IMR-90 (cell line): ENCODE measurements around the gene RIC3. TPM values are rescaled to one million over a fixed set of nuclear protein-coding genes. Genes with fewer than 3 reads are reported as not detected.

Experiments
- ATAC-seq: fragments of 200-7000 bp; cut with Tn5 transposase; 2 replicates; pipeline ENCODE4 v1.9.1; 2020; ENCODE audit warnings: low read depth, mild to moderate bottlenecking, moderate library complexity
- BruUV-seq: library from RNA; stranded (reverse); fragments of 400-500 nt; replicated peaks from 2 replicates; lab custom pipeline; 2021; lab: Mats Ljungman, UMichigan
- CTCF ChIA-PET: fragments of 300-600 bp; formaldehyde crosslinking; extraction: SDS; loops from one replicate; lab custom pipeline; 2021; ENCODE audit warnings: antibody characterized with exemption; lab: Yijun Ruan, JAX
- POLR2A ChIA-PET: fragments of 300-600 bp; sonication (Branson Sonifier 250); formaldehyde crosslinking; loops from one replicate; lab custom pipeline; 2022; ENCODE audit warnings: antibody characterized with exemption; ENCODE audit not compliant: unreplicated experiment; lab: Charles Lee
- DNase-seq: peaks from one replicate; pipeline ENCODE4 v3.0.0; 2013
- H2AFZ ChIP-seq: replicated peaks from 2 replicates; pipeline ENCODE3; 2013; ENCODE audit warnings: low read length, mild to moderate bottlenecking; ENCODE audit not compliant: poor library complexity
- H2AK5ac ChIP-seq: 2 replicates; pipeline ENCODE4 v1.6.1; 2013; ENCODE audit warnings: low read depth, low read length, inconsistent platforms
- H2AK9ac ChIP-seq: replicated peaks from 2 replicates; pipeline ENCODE3; 2013; ENCODE audit warnings: mild to moderate bottlenecking, low read depth, low read length, moderate library complexity; ENCODE audit not compliant: poor library complexity
- H2BK120ac ChIP-seq: 2 replicates; pipeline ENCODE4 v1.6.1; 2013; ENCODE audit warnings: low read depth, low read length, inconsistent platforms
- H2BK15ac ChIP-seq: 3 replicates; pipeline ENCODE4 v1.6.1; 2013; ENCODE audit warnings: low read depth, low read length, inconsistent platforms
- H2BK20ac ChIP-seq: 2 replicates; pipeline ENCODE4 v1.6.1; 2013; ENCODE audit warnings: low read depth, mild to moderate bottlenecking, inconsistent platforms, low read length, moderate library complexity
- H2BK5ac ChIP-seq: 2 replicates; pipeline ENCODE4 v1.6.1; 2013; ENCODE audit warnings: mild to moderate bottlenecking, low read depth, low read length, inconsistent platforms; ENCODE audit not compliant: poor library complexity, severe bottlenecking
- H3K14ac ChIP-seq: replicated peaks from 2 replicates; pipeline ENCODE4 v1.6.1; 2013; ENCODE audit warnings: low read depth, low read length, inconsistent platforms
- H3K18ac ChIP-seq: 2 replicates; pipeline ENCODE4 v1.6.1; 2013; ENCODE audit warnings: low read depth, low read length, control low read depth
- H3K23ac ChIP-seq: 2 replicates; pipeline ENCODE4 v1.6.1; 2013; ENCODE audit warnings: low read depth, low read length, inconsistent platforms
- H3K27ac ChIP-seq: 2 replicates; pipeline ENCODE4 v1.5.1; 2013; ENCODE audit warnings: mild to moderate bottlenecking, control low read depth, low read length; ENCODE audit not compliant: insufficient read depth
- H3K27me3 ChIP-seq: 2 replicates; pipeline ENCODE4 v1.6.1; 2013; ENCODE audit warnings: low read length; ENCODE audit not compliant: control insufficient read depth, insufficient read depth
- H3K36me3 ChIP-seq: 2 replicates; pipeline ENCODE4 v1.6.1; 2013; ENCODE audit warnings: low read length, mixed read lengths; ENCODE audit not compliant: control insufficient read depth, insufficient read depth
- H3K4ac ChIP-seq: 2 replicates; pipeline ENCODE4 v1.6.1; 2013; ENCODE audit warnings: low read depth, low read length, inconsistent platforms
- H3K4me1 ChIP-seq: 2 replicates; pipeline ENCODE4 v1.6.1; 2013; ENCODE audit warnings: low read length, mixed read lengths; ENCODE audit not compliant: control insufficient read depth, insufficient read depth
- H3K4me2 ChIP-seq: 2 replicates; pipeline ENCODE4 v1.6.1; 2013; ENCODE audit warnings: low read depth, mild to moderate bottlenecking, control low read depth, low read length, moderate library complexity
- H3K4me3 ChIP-seq: 2 replicates; pipeline ENCODE4 v1.5.1; 2013; ENCODE audit warnings: low read depth, mild to moderate bottlenecking, control low read depth, low read length, moderate library complexity; ENCODE audit not compliant: insufficient read depth
- H3K56ac ChIP-seq: 2 replicates; pipeline ENCODE4 v1.6.1; 2013; ENCODE audit warnings: low read length, inconsistent platforms; ENCODE audit not compliant: insufficient read depth; ENCODE audit errors: extremely low read depth
- H3K79me1 ChIP-seq, 2 experiments: 2 replicates each; pipeline ENCODE4 v1.6.1; 2013; ENCODE audit warnings: low read length in 2 of 2, inconsistent platforms in 1 of 2, low read depth in 1 of 2
- H3K9ac ChIP-seq: 2 replicates; pipeline ENCODE4 v1.6.1; 2013; ENCODE audit warnings: low read depth, low read length, control low read depth
- H3K9me1 ChIP-seq: 2 replicates; pipeline ENCODE4 v1.6.1; 2013; ENCODE audit warnings: low read length, inconsistent platforms; ENCODE audit not compliant: insufficient read depth
- H3K9me3 ChIP-seq: 2 replicates; pipeline ENCODE4 v1.6.1; 2013; ENCODE audit warnings: low read length; ENCODE audit not compliant: control insufficient read depth, insufficient read depth
- H4K20me1 ChIP-seq: 2 replicates; pipeline ENCODE4 v1.6.1; 2013; ENCODE audit warnings: low read length, inconsistent platforms; ENCODE audit not compliant: insufficient read depth
- H4K5ac ChIP-seq: 2 replicates; pipeline ENCODE4 v1.6.1; 2013; ENCODE audit warnings: mild to moderate bottlenecking, low read depth, low read length, control low read depth
- H4K8ac ChIP-seq, 2 experiments: 2 replicates each; pipeline ENCODE4 v1.6.1; 2013; ENCODE audit warnings: low read depth in 2 of 2, low read length in 2 of 2, control low read depth in 1 of 2, inconsistent platforms in 1 of 2
- H4K91ac ChIP-seq: 2 replicates; pipeline ENCODE4 v1.6.1; 2013; ENCODE audit warnings: low read depth, low read length, inconsistent platforms; ENCODE audit not compliant: insufficient read depth
- BHLHE40 ChIP-seq: fragments of 150-350 bp; IDR thresholded peaks from 2 replicates; pipeline ENCODE4 v1.6.1; 2016; ENCODE audit warnings: mild to moderate bottlenecking, low read depth, low read length
- CEBPB ChIP-seq: IDR thresholded peaks from 2 replicates; pipeline ENCODE4 v1.6.1; 2012; ENCODE audit warnings: low read depth, low read length, improper control_type of control experiment
- CHD1 ChIP-seq: IDR thresholded peaks from 2 replicates; pipeline ENCODE4 v1.6.1; 2012; ENCODE audit warnings: low read depth, low read length, improper control_type of control experiment
- CTCF ChIP-seq: conservative IDR thresholded peaks from 2 replicates; pipeline ENCODE4 v1.5.1; 2012; ENCODE audit warnings: mild to moderate bottlenecking, low read depth, low read length, improper control_type of control experiment
- FOS ChIP-seq: fragments of 150-350 bp; IDR thresholded peaks from 2 replicates; pipeline ENCODE4 v1.6.1; 2016; ENCODE audit warnings: low read depth, low read length
- MAZ ChIP-seq: IDR thresholded peaks from 2 replicates; pipeline ENCODE4 v1.6.1; 2012; ENCODE audit warnings: low read depth, mild to moderate bottlenecking, low read length, improper control_type of control experiment, moderate library complexity, borderline replicate concordance
- MXI1 ChIP-seq: IDR thresholded peaks from 2 replicates; pipeline ENCODE4 v1.6.1; 2012; ENCODE audit warnings: low read depth, mild to moderate bottlenecking, low read length, moderate library complexity, borderline replicate concordance
- POLR2A ChIP-seq: IDR thresholded peaks from 2 replicates; pipeline ENCODE4 v1.6.1; 2012; ENCODE audit warnings: mild to moderate bottlenecking, low read depth, low read length
- RAD21 ChIP-seq: IDR thresholded peaks from 2 replicates; pipeline ENCODE4 v1.6.1; 2012; ENCODE audit warnings: low read length, improper control_type of control experiment
- RCOR1 ChIP-seq: IDR thresholded peaks from 2 replicates; pipeline ENCODE4 v1.6.1; 2012; ENCODE audit warnings: mild to moderate bottlenecking, low read length, improper control_type of control experiment; ENCODE audit not compliant: insufficient replicate concordance
- SMC3 ChIP-seq: fragments of 150-350 bp; IDR thresholded peaks from 2 replicates; pipeline ENCODE4 v1.6.1; 2016; ENCODE audit warnings: low read depth, mild to moderate bottlenecking, antibody characterized with exemption, low read length, moderate library complexity
- WGBS, 2 experiments: methylation state at CpG; one replicate each; pipeline versions ENCODE4 v1.1.5 to v1.1.7; 2013; ENCODE audit warnings: missing lambda C conversion rate in 2 of 2; ENCODE audit not compliant: insufficient read length in 1 of 2; ENCODE audit errors: extremely low coverage in 2 of 2; 5-methylcytosine and 5-hydroxymethylcytosine counted together
- dilution Hi-C: fragments of 300-500 bp; cut with HindIII; formaldehyde crosslinking; loops from one replicate; pipeline ENCODE4 v1.14.3; 2018; ENCODE audit warnings: low sequenced_read_pairs; ENCODE audit not compliant: unreplicated experiment
- in situ Hi-C: fragments of 300-500 bp; cut with MboI; formaldehyde crosslinking; loops from 3 replicates; pipeline ENCODE4 v1.14.3; 2019; ENCODE audit warnings: low sequenced_read_pairs, inconsistent platforms, mixed read lengths
- intact Hi-C: fragments of 100-400 bp; cut with micrococcal nuclease; formaldehyde crosslinking; loops from 2 replicates; pipeline ENCODE4 v1.10.0; 2022
- polyA plus RNA-seq, 3 experiments: library from polyadenylated mRNA; depleted of rRNA; stranded (reverse); fragments of >200 nt; gene quantifications; 2 replicates each; pipeline ENCODE4 v1.2.3, GENCODE V29; 2012; ENCODE audit warnings: low replicate concordance in 1 of 3
- total RNA-seq: library from RNA; depleted of rRNA; stranded (reverse); fragments of >200 nt; gene quantifications from 2 replicates; pipeline ENCODE4 v1.2.3, GENCODE V29; 2012
- TF ChIP-seq, protein P1 (sequence below): fragments of 150-350 bp; IDR thresholded peaks from 2 replicates; pipeline ENCODE4 v1.6.1; 2016; ENCODE audit warnings: low read depth, mild to moderate bottlenecking, low read length, moderate library complexity, borderline replicate concordance
- TF ChIP-seq, protein P2 (sequence below): fragments of 150-350 bp; IDR thresholded peaks from 2 replicates; pipeline ENCODE4 v1.6.1; 2017; ENCODE audit warnings: mild to moderate bottlenecking, antibody characterized with exemption, low read length, low read depth

Gene RIC3
- total and polyA plus RNA-seq, 2 of the 4 experiments (the other 2 are of a cell fraction), result not detected

GRCh38 chr11:8204025-8204424 is 35.2 kb upstream of the RIC3 start:
- no peak overlapping the region for H3K4me3 ChIP-seq
- no peak overlapping the region for H3K18ac ChIP-seq
- H2BK5ac ChIP-seq, result no peak overlapping the region
- no peak for ATAC-seq
- no peaks in the 10 kb centered on the region for H4K20me1 ChIP-seq
- peaks cover 28% of the 10 kb centered on the region for H3K27me3 ChIP-seq
- no peak overlapping the region for H3K23ac ChIP-seq
- BruUV-seq, result no TSS peak
- no peak overlapping the region for H2BK120ac ChIP-seq
- H2BK15ac ChIP-seq, result no peak overlapping the region
- H3K79me1 ChIP-seq, result no peaks in the 10 kb centered on the region
- no peak overlapping the region for H3K9ac ChIP-seq
- in situ Hi-C loops (no loop called here), dilution Hi-C loops (no loop called here), intact Hi-C loops (no loop called here)
- no peak overlapping the region for H2BK20ac ChIP-seq
- no peaks in the 10 kb centered on the region for H3K36me3 ChIP-seq
- TF ChIP-seq CTCF (no peak), RCOR1 (no peak), POLR2A (no peak), BHLHE40 (no peak), FOS (no peak), SMC3 (no peak), CEBPB (no peak), RAD21 (no peak), MXI1 (no peak), CHD1 (no peak), MAZ (no peak)
- TF ChIP-seq, protein P1, sequence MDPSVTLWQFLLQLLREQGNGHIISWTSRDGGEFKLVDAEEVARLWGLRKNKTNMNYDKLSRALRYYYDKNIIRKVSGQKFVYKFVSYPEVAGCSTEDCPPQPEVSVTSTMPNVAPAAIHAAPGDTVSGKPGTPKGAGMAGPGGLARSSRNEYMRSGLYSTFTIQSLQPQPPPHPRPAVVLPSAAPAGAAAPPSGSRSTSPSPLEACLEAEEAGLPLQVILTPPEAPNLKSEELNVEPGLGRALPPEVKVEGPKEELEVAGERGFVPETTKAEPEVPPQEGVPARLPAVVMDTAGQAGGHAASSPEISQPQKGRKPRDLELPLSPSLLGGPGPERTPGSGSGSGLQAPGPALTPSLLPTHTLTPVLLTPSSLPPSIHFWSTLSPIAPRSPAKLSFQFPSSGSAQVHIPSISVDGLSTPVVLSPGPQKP, result no peak
- TF ChIP-seq, protein P2, sequence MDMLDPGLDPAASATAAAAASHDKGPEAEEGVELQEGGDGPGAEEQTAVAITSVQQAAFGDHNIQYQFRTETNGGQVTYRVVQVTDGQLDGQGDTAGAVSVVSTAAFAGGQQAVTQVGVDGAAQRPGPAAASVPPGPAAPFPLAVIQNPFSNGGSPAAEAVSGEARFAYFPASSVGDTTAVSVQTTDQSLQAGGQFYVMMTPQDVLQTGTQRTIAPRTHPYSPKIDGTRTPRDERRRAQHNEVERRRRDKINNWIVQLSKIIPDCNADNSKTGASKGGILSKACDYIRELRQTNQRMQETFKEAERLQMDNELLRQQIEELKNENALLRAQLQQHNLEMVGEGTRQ, result no peak
- POLR2A ChIA-PET, result no interaction called here
- no peak overlapping the region for H4K91ac ChIP-seq
- no peak overlapping the region for H3K14ac ChIP-seq
- no peak overlapping the region for H4K5ac ChIP-seq
- H4K8ac ChIP-seq, result no peak overlapping the region
- no peaks in the 10 kb centered on the region for H3K4me1 ChIP-seq
- no peaks in the 10 kb centered on the region for H3K9me3 ChIP-seq
- no peaks in the 10 kb centered on the region for H3K9me1 ChIP-seq
- 90% methylated on average over 2 of the region's 5 CpGs; no CpG with 5 or more reads in 1 of the 2 experiments for WGBS, 2 experiments
- H3K4me2 ChIP-seq, result no peak overlapping the region
- H3K56ac ChIP-seq, result no peak overlapping the region
- CTCF ChIA-PET, result interaction anchor here (1.2 kb wide), 1 partner anchor 11 kb away, joined by 3 read pairs; no protein-coding TSS in a partner anchor
- H3K4ac ChIP-seq, result no peak overlapping the region
- no peak overlapping the region for H2AFZ ChIP-seq
- no peak overlapping the region for H2AK5ac ChIP-seq
- H3K27ac ChIP-seq, result no peak overlapping the region
- no peak for DNase-seq
- no peak overlapping the region for H2AK9ac ChIP-seq
